Measurements from ENCODE around the gene HDAC2.

GRCh38 chr6:113989675-113990074 is 18.7 kb upstream of the HDAC2 start:
- TF ChIP-seq, protein P1, sequence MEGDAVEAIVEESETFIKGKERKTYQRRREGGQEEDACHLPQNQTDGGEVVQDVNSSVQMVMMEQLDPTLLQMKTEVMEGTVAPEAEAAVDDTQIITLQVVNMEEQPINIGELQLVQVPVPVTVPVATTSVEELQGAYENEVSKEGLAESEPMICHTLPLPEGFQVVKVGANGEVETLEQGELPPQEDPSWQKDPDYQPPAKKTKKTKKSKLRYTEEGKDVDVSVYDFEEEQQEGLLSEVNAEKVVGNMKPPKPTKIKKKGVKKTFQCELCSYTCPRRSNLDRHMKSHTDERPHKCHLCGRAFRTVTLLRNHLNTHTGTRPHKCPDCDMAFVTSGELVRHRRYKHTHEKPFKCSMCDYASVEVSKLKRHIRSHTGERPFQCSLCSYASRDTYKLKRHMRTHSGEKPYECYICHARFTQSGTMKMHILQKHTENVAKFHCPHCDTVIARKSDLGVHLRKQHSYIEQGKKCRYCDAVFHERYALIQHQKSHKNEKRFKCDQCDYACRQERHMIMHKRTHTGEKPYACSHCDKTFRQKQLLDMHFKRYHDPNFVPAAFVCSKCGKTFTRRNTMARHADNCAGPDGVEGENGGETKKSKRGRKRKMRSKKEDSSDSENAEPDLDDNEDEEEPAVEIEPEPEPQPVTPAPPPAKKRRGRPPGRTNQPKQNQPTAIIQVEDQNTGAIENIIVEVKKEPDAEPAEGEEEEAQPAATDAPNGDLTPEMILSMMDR (IDR thresholded peaks at IDR 0.05) = no peak
- TF ChIP-seq POLR2A (IDR thresholded peaks at IDR 0.05) = no peak

Data from adrenal gland (tissue), 5 donors.